Epithelial cell of prostate (primary cell): Measurements from ENCODE around the gene EDIL3.
"Not testable (repeated sequence)": the region's sequence is repeated elsewhere in the genome, so short reads cannot be mapped to it uniquely, and the experiment has no call there.

ENCODE experiments used
- DNase-seq: peaks from one replicate; pipeline ENCODE4 v3.0.0-alpha.2; 2011; ENCODE audit warnings: low read depth, low spot score
- H3K27ac ChIP-seq: fragments of 450-650 bp; 2 replicates; pipeline ENCODE4 v1.5.1; 2017; ENCODE audit warnings: mild to moderate bottlenecking

EDIL3 gene

DNA sequence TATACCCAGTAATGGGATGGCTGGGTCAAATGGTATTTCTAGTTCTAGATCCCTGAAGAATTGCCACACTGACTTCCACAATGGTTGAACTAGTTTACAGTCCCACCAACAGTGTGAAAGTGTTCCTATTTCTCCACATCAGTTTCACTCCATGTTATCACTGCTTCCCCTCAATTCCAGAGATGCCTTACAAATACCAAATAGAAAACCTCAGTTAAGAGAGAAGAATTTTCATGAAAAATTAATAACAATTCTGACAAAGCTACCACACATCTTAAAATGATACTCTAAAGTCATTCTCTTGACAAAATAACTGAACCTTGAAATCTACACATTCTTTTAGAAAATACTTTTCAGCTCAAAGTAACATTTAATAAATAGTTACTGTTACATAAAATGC is 74.8 kb downstream of the EDIL3 start:
- not testable (repeated sequence) for DNase-seq, H3K27ac ChIP-seq

- no peak overlapping the region for H3K27ac ChIP-seq
- DNase-seq = no peak
Measured at GRCh38 chr5:84306601-84307000, 78.1 kb downstream of the EDIL3 start.

GRCh38 chr5:84304599-84304998 is 80.1 kb downstream of the EDIL3 start:
- no peak for DNase-seq

DNA sequence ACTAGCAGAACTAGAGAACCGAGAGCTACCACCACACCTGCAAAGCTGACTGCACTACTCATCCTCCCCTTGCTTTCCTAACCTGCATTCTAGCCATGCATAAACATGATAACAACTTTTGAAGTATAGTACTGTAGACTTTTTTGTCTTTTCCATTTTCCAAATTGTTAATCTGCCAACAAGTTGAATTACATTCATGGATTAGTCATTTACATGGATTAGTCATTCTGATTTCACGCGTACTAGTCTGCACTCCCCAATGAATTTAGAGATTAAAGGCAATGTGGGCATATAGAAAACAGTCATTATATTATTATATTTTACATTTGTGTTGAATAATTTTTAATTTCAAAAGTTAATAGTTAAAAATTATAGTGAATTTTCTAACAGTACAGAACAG is 81.4 kb downstream of the EDIL3 start:
- H3K27ac ChIP-seq = no peak overlapping the region
- no peak for DNase-seq

More at GRCh38 chr5:84304599-84304998, 80.1 kb downstream of the EDIL3 start:
- H3K27ac ChIP-seq = no peak overlapping the region

DNA sequence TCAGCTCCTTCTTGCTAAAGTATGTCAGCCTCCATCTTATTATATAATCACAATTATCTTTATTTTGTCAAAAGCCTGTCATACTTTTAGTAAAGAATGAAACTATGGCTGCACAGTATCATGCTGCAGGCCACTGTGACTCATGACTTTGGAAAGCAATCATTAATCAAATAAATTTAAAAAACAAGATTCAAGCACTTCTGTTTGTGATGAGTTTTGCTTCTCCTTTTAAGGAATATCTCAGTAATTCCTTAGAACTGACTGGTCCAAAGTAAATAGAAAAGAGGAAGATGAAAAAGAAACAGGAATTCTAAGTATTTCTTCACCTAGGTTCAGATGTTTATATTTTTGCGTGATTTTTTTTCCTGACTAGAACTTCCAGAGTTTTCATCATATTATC is 83.1 kb downstream of the EDIL3 start:
- H3K27ac ChIP-seq = no peak overlapping the region

DNA sequence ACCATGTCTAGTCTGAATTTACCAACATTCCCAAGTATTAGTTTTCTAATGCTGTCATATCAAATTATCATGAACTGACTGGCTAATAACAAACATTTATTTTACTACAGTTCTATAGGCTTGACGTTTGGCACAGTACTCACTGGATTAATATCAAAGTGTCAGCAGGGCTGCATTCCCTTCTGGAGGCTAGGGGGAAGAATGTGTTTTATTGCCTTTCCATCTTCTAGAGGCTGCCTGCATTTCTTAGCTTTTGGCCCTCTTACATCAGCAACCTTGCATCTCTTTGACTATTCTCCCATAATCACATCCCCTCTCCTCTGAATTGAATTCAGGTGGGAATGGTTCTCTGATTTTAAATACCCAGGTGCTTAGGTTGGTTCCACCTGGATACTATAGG is 84.7 kb downstream of the EDIL3 start:
- H3K27ac ChIP-seq = no peak overlapping the region
- DNase-seq = no peak

More for the DNA sequence above, 83.1 kb downstream of the EDIL3 start:
- no peak for DNase-seq

GRCh38 chr5:84298628-84299027 is 86.1 kb downstream of the EDIL3 start:
- no peak overlapping the region for H3K27ac ChIP-seq
- DNase-seq = no peak

GRCh38 chr5:84297641-84298040 is 87.0 kb downstream of the EDIL3 start:
- not testable (repeated sequence) for H3K27ac ChIP-seq, DNase-seq

DNA sequence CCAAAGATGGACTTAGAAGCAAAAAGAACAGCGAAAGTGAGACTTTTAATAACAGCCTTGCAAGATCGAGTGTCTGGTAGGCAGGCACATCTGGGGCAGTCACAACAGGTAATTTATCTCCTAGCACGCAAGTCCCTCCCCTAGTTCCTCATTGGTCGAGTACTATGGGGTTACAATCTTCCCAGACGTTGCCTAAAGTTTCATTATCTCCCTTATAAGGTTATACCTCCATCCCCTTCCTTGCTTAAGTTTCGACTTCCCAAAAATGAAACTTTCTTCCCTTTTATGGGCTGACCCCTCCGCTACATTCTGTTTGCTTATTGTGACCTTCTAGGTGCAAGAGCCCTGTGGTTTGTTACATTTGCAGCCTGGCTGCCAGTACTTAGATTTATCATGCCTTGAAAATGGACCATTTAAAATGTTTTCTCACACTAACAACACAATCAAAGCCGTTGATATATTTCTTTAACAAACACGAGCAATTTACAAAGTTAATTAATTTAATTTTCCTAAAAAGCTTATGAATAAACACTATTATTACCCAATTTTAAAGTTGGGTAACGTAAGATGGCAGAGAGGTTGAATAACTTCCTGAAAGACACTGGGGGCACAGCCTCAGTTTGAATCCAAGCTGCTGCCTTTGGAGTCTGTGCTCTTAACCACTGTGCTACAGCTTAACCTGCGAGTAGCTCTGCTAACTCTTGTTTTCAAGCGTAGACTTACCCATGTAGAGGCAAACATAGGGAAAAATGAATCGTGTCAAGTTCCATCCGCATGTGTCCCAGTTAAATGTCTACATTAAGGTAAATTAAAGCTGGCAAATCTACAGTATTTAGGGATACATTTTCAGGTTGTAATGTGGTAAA is 91.7 kb downstream of the EDIL3 start:
- no peak for DNase-seq

DNA sequence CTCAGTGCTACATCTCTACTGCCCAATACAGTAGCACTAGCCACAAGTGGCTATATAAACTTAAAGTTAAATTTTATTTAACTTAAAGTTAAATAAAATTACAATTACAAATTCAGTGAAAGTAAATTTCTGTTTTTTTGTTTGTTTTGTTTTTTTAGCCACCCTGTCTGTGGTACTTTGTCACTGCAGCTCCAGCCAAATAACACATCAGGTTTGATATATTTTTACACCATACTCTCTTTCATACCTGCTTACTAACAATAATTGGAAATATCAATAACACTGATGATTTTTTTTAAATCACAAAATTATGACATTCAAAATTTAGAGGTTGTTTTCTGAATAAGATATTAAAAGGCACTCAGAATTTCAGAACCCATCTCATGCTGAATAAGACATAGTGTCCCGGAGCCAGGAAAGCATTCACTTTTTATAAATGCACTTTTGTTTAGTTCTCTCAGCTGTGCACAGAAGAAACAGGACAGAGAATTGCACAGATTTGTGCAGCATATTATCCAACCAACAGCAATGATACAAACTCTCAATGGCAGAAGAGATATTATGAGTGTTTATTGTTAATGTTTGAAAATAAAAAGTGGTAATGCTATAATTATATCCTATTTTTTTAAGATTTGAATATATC is 92.6 kb downstream of the EDIL3 start:
- DNase-seq = no peak
- H3K27ac ChIP-seq = no peak overlapping the region

More for the DNA sequence above, 91.7 kb downstream of the EDIL3 start:
- no peak overlapping the region for H3K27ac ChIP-seq

- no peak overlapping the region for H3K27ac ChIP-seq
- no peak for DNase-seq
Measured at GRCh38 chr5:84290673-84291072, 94.0 kb downstream of the EDIL3 start.

DNA sequence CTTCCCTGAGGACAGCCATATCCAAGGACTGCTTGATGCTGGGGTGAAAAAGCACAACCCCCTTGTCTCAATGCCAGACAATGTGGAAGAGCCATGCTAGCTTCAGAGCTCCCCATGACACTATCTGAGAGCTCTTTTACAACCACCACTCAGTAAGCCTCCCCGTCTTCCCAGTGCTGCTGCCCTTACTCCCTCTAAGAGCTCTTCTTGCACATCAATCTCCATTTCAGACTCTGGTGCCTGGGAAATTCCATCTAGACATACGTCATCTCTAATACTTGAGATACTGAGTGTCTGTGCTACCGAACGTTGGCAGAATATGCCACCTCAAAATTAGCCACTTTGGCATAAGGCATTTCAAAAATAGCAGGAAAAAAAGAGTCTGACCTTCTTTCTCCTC is 94.5 kb downstream of the EDIL3 start:
- H3K27ac ChIP-seq = no peak overlapping the region

DNA sequence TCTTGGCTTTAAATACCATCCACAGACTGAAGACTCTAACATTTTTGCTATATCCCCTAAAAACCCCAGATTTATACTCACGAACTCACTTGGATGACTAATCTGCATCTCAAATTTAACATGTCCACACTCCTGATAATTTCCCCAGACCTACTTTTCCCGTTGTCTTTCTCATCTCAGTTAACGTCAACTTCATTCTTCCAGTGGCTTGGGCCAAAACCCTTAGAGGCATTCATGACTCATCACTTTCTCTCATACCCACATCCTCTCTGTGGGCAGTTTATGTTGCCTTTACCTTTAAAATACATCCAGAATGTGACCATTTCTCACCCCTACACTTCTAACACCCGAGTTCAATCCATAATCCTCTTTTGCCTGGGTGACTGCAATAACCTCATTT is 96.7 kb downstream of the EDIL3 start:
- peak; percentile 46 for DNase-seq
- no peak overlapping the region for H3K27ac ChIP-seq

More for the DNA sequence above, 94.5 kb downstream of the EDIL3 start:
- no peak for DNase-seq

GRCh38 chr5:84286662-84287061 is 98.0 kb downstream of the EDIL3 start:
- H3K27ac ChIP-seq = no peak overlapping the region
- no peak for DNase-seq

DNA sequence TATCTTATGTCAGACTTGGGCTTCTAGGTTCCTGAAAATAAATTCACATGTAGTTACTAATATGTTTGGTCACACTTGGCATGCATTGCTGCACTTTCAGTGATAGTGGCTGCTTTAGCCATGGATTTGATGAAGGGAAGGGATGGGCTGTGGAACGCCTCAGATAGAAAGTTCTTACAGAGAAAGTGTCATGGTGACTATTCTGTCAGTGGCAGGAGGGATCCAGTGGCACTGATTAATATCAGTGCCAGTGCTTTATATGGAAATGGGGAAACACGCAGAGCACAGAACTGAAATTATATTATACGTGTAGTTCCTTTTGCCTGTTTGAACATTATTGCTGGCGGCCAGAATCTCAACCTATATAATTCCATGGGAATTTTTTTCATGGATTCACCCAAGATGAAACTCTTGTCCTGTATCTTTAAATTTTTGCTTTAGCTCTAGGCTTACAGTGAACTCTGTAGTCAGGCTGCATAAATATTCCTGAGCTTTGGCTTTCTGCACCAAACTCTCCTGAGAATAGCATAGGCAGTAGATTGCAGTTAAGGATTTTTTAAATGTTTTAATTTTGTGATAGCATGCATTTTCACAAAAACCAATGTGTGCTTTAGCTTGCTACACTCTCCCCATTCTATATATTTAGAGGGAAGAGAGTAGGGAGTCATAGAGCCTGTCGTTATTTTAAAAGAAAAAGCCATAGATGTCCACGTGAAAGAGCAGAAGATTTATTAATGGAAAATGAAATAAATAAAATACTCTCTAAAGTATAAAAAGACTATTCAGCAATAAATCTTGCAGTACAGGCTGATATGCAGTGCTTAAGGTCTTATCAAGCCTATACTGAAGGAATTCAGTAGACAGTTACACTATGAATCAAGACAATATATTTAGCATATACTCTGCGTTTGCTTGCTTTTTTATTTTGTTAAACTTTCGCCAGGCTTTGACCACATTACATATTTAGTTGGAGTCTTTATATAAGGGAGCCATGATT is 98.7 kb downstream of the EDIL3 start:
- DNase-seq = no peak
- H3K27ac ChIP-seq = no peak overlapping the region

- DNase-seq = no peak
- H3K27ac ChIP-seq = no peak overlapping the region
Measured at GRCh38 chr5:84281383-84281782, 103.3 kb downstream of the EDIL3 start.

- H3K27ac ChIP-seq = no peak overlapping the region
- no peak for DNase-seq
Measured at GRCh38 chr5:84279234-84279633, 105.4 kb downstream of the EDIL3 start.

DNA sequence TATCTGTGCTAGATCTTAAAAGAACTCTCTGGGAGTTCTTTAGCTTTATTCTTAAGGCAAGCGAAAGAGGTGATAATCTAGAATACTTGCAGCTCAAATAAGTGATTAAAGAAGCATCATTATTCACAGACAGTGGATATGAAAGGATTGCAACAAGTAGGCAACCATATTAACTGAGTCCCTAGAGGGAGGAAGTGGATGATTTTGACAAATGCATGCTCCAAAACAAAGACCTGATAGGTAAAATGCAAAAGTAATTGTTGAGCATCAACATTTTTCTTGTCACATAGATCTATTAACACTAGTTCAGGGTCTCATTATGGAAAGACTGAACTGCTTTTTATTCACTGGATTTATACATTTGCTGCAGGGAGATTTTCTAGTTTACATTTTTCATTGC is 109.1 kb downstream of the EDIL3 start:
- no peak overlapping the region for H3K27ac ChIP-seq
- no peak for DNase-seq

DNA sequence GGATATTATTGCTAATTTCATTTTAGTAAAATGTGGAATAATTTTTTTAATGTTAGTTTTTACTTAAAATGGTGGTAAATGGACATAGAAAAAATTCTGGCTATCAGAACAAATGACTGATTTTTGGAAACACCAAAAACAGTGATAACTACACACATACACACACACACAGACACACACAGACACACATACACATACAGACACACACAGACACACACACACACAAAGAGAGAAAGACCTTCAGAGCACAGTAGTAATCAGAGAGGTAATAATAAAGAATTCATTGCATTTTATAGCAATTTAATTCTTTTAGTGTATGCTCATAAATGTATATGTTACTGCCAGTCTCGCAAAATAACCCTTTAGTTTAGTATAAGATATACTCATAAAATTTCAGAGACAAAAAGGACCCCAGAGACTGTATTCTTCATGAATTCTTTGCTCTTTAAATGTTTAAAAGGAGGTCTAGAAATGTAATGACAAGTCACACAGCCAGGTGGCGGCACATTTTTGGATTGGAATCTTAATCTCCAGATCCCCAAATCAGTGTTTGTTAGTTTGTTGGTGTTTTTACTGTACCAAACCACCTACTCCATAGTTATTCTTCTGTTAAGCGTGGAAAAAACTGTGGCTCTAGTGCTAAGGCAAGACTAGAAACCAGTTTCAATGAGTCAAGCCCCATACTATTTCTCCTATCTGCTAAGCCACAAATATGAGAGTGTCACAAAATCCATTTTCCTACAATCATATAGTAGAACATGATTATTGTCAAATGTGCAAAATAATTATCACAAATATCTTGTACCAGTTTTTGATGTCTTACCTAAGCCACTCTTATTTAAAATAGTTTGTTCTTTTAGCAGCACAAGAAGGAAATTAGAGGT is 109.9 kb downstream of the EDIL3 start:
- no peak for DNase-seq
- H3K27ac ChIP-seq = no peak overlapping the region

DNA sequence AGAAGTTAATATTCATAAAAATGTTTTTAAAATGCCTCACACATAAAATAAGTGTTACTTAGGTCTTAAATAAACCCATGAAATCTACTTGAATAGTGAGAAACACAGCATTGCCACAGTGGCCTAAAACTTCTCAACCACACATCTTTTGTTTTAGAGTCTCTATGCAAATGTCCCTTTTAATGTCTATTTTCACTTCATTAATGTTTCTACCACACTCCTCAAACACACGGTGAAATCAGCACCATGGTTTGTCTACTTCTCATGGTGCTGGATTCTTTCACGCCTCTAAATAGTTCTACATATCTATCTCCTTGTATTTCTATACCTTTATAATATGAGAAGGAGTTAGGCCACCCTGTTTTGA is 111.2 kb downstream of the EDIL3 start:
- no peak for DNase-seq
- no peak overlapping the region for H3K27ac ChIP-seq
